Measurements from ENCODE around the gene OR10D3. TPM values are rescaled to one million over a fixed set of nuclear protein-coding genes. Genes with fewer than 3 reads are reported as not detected.

Gene OR10D3
- total and polyA plus RNA-seq, 12 donors: not detected

- TF ChIP-seq CTCF (IDR thresholded peaks at IDR 0.05) (no peak), POLR2A (IDR thresholded peaks at IDR 0.05) (no peak)
- intact Hi-C loops (cut with DNase I): no loop called here
- Histone ChIP-seq H3K4me3 (no peak overlapping the region), H3K27ac (no peak overlapping the region), H3K36me3 (replicated peaks in 1 of 2) (no peaks in the 10 kb centered on the region), H3K27me3 (no peaks in the 10 kb centered on the region), H3K9me3 (replicated peaks in 1 of 3) (no peaks in the 10 kb centered on the region), H3K4me1 (replicated peaks in 1 of 2) (no peaks in the 10 kb centered on the region)
- 91 to 97% (median 93%) methylated on average over 1 of the region's 1 CpG for WGBS, 4 donors
- no peak for DNase-seq
Measured at GRCh38 chr11:124172599-124172998, 10.5 kb upstream of the OR10D3 start.

GRCh38 chr11:124174001-124174583, 9.1 kb upstream of the OR10D3 start:
- H3K27ac ChIP-seq: no peak overlapping the region
- intact Hi-C loops (cut with DNase I): no loop called here
- TF ChIP-seq CTCF (IDR thresholded peaks at IDR 0.05) (no peak), POLR2A (IDR thresholded peaks at IDR 0.05) (no peak)
- no peaks in the 10 kb centered on the region for H3K9me3 ChIP-seq (replicated peaks in 1 of 3)
- no peaks in the 10 kb centered on the region for H3K4me1 ChIP-seq (replicated peaks in 1 of 2)
- H3K36me3 ChIP-seq (replicated peaks in 1 of 2): no peaks in the 10 kb centered on the region
- no peak overlapping the region for H3K4me3 ChIP-seq
- DNase-seq: peak in 3 of 7 donors; percentile 10 to 33 (median 24)
- H3K27me3 ChIP-seq: no peaks in the 10 kb centered on the region
- 17 to 22% (median 21%) methylated on average over 4 of the region's 4 CpGs for WGBS, 4 donors

- no peak for DNase-seq
- TF ChIP-seq POLR2A (IDR thresholded peaks at IDR 0.05) (no peak), CTCF (IDR thresholded peaks at IDR 0.05) (no peak)
- H3K36me3 ChIP-seq (replicated peaks in 1 of 2): no peaks in the 10 kb centered on the region
- H3K4me3 ChIP-seq: no peak overlapping the region
- H3K4me1 ChIP-seq (replicated peaks in 1 of 2): no peaks in the 10 kb centered on the region
- peaks cover 0 to 5% (median 0%) of the 10 kb centered on the region in 3 donors for H3K9me3 ChIP-seq (replicated peaks in 1 of 3)
- H3K27ac ChIP-seq: no peak overlapping the region
- intact Hi-C loops (cut with DNase I): no loop called here
- no peaks in the 10 kb centered on the region for H3K27me3 ChIP-seq
- 77 to 82% (median 82%) methylated on average over 5 of the region's 5 CpGs for WGBS, 4 donors
Measured at GRCh38 chr11:124176925-124177715, 6.0 kb upstream of the OR10D3 start.

GRCh38 chr11:124179310-124179709, 3.8 kb upstream of the OR10D3 start:
- peaks cover 0 to 5% (median 0%) of the 10 kb centered on the region in 3 donors for H3K9me3 ChIP-seq (replicated peaks in 1 of 3)
- no peak overlapping the region for H3K4me3 ChIP-seq
- 54 to 70% (median 56%) methylated on average over 1 of the region's 1 CpG for WGBS, 4 donors
- H3K27ac ChIP-seq: no peak overlapping the region
- TF ChIP-seq CTCF (IDR thresholded peaks at IDR 0.05): no peak
- no peak for TF ChIP-seq POLR2A (IDR thresholded peaks at IDR 0.05)
- no peaks in the 10 kb centered on the region for H3K27me3 ChIP-seq
- H3K4me1 ChIP-seq (replicated peaks in 1 of 2): no peaks in the 10 kb centered on the region
- intact Hi-C loops (cut with DNase I): no loop called here
- no peaks in the 10 kb centered on the region for H3K36me3 ChIP-seq (replicated peaks in 1 of 2)
- no peak for DNase-seq

Measured in adrenal gland (tissue), 12 donors.